ENCODE data around the gene LPIN2. TPM values are rescaled to one million over a fixed set of nuclear protein-coding genes. Genes with fewer than 3 reads are reported as not detected.

LPIN2 gene
- total RNA-seq, 1 donor = 48.1 TPM

DNA sequence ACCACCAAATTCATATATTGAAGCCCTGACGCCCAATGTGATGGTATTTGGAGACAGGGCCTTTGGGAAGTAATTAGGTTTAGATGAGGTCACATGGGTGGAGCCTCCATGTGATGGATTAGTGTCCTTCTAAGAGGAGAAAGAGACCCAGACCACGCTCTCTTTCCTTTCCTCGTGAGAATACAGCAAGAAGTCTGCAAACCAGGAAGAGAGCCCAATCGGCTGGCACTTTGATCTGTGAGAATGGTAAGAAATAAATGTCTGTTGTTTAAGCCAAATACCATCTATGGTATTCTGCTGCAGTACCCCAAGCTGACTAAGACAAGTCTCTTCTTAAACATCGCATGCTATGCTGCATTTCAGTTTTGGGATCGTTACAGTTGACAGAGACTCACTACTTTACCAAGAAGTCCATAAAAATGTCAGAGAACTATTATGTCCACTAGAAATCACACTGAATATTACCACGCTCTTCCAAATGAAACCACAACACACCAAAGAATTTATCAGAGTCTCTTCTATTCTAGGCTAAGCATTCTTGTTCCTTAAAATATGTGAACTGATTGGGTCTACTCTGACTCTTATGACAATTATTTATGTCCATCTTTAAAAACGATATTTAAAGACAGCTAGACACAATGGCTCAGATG lies 48.5 kb downstream of the LPIN2 start:
- Histone ChIP-seq H3K4me3 (ENCODE audit: insufficient read depth, low read length) (no peak overlapping the region), H3K4me1 (ENCODE audit: insufficient read depth, low read length) (peaks cover 20% of the 10 kb centered on the region), H3K36me3 (ENCODE audit: insufficient read depth, low read length) (no peaks in the 10 kb centered on the region), H2AFZ (ENCODE audit: low read length) (no peak overlapping the region), H3K27ac (ENCODE audit: low read depth, low read length) (no peak overlapping the region), H3K4me2 (ENCODE audit: insufficient read depth, low read length) (no peak overlapping the region), H3K9me3 (ENCODE audit: low read depth, low read length) (no peaks in the 10 kb centered on the region), H3K27me3 (ENCODE audit: insufficient read depth, low read length) (no peaks in the 10 kb centered on the region), H4K20me1 (ENCODE audit: insufficient read depth, low read length) (peaks cover 21% of the 10 kb centered on the region), H3K79me2 (ENCODE audit: insufficient read depth, low read length) (peaks cover 92% of the 10 kb centered on the region)
- no peak for DNase-seq (ENCODE audit: insufficient read length, low spot score, missing footprints)
- TF ChIP-seq, protein P1, sequence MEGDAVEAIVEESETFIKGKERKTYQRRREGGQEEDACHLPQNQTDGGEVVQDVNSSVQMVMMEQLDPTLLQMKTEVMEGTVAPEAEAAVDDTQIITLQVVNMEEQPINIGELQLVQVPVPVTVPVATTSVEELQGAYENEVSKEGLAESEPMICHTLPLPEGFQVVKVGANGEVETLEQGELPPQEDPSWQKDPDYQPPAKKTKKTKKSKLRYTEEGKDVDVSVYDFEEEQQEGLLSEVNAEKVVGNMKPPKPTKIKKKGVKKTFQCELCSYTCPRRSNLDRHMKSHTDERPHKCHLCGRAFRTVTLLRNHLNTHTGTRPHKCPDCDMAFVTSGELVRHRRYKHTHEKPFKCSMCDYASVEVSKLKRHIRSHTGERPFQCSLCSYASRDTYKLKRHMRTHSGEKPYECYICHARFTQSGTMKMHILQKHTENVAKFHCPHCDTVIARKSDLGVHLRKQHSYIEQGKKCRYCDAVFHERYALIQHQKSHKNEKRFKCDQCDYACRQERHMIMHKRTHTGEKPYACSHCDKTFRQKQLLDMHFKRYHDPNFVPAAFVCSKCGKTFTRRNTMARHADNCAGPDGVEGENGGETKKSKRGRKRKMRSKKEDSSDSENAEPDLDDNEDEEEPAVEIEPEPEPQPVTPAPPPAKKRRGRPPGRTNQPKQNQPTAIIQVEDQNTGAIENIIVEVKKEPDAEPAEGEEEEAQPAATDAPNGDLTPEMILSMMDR (IDR thresholded peaks at IDR 0.05; ENCODE audit: extremely low read depth, low read depth, low read length) = no peak

Small RNA genes lying within 50 kb of the gene (small RNA-seq; reads per million reads assigned to genes)
- not detected for gene RF00156

Other genes starting within 250 kb of the LPIN2 start
- gene EMILIN2, start 166.1 kb downstream of the LPIN2 start, total RNA-seq = 4.3 and 5.0 TPM in 2 replicates
- 1.5 and 1.8 TPM in 2 replicates for gene MYOM1, start 206.8 kb upstream of the LPIN2 start, total RNA-seq
- gene MYL12A, start 234.7 kb upstream of the LPIN2 start, total RNA-seq = 572 and 626 TPM in 2 replicates
- 278 and 283 TPM in 2 replicates for gene MYL12B, start 249.0 kb upstream of the LPIN2 start, total RNA-seq

Data from osteoblast (primary cell).